GM12875 (cell line): ENCODE measurements around the gene PPARGC1A.

Source experiments
- H3K4me3 ChIP-seq: one replicate; pipeline ENCODE4 v1.5.1; 2011; ENCODE audit warnings: low read depth, low read length, control low read depth
- TF ChIP-seq, protein P1 (sequence below): IDR thresholded peaks from 2 replicates; pipeline ENCODE4 v1.5.1; 2011; ENCODE audit warnings: low read depth, mild to moderate bottlenecking, control low read depth, inconsistent platforms, low read length, moderate library complexity, borderline replicate concordance; ENCODE audit not compliant: insufficient read depth

PPARGC1A gene

DNA sequence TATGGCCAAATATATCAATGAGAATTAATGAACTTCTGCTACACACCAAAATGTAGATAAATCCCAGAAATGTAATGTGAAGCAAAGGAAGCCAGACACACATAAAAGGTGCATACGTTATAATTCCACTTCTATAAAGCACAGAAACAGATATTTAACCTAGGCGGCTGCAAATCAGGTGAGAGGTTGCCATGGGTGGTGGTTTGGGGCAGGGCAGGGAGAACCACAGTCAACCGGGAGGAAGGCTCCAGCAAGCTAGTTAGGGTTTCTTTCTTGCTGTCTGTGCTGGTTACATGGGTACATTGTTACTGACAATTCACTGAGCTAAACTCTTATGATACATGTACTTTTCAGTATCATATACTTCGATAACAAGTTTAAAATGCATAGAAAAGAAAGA is 9.7 kb upstream of the PPARGC1A start:
- TF ChIP-seq, protein P1, sequence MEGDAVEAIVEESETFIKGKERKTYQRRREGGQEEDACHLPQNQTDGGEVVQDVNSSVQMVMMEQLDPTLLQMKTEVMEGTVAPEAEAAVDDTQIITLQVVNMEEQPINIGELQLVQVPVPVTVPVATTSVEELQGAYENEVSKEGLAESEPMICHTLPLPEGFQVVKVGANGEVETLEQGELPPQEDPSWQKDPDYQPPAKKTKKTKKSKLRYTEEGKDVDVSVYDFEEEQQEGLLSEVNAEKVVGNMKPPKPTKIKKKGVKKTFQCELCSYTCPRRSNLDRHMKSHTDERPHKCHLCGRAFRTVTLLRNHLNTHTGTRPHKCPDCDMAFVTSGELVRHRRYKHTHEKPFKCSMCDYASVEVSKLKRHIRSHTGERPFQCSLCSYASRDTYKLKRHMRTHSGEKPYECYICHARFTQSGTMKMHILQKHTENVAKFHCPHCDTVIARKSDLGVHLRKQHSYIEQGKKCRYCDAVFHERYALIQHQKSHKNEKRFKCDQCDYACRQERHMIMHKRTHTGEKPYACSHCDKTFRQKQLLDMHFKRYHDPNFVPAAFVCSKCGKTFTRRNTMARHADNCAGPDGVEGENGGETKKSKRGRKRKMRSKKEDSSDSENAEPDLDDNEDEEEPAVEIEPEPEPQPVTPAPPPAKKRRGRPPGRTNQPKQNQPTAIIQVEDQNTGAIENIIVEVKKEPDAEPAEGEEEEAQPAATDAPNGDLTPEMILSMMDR: no peak
- H3K4me3 ChIP-seq: no peak overlapping the region

DNA sequence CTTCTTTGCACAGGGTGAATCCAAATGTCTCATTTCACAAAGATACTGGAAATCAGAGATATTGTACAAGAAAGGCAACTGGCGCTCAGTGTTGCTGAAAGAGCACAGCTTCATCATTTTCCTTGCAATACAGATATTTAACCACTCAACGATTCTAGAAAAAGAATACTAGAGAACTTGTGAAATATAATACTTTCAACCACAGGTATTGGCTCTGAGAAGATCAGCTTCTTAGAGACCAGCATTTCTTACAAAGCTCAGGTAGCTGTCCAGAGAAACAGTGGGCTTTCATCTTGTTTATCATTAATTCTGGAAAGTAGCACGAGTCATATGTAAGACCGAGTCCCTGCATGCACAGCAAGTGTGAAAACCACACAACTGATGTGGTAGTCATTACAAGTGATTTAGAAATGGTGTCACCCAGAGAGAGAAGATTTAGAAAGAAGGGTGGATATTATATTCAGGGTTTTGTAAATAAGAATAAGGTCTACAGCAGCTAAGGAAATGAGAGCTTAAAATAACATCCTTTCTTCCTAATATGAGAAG is 7.8 kb upstream of the PPARGC1A start:
- TF ChIP-seq, protein P1: no peak

DNA sequence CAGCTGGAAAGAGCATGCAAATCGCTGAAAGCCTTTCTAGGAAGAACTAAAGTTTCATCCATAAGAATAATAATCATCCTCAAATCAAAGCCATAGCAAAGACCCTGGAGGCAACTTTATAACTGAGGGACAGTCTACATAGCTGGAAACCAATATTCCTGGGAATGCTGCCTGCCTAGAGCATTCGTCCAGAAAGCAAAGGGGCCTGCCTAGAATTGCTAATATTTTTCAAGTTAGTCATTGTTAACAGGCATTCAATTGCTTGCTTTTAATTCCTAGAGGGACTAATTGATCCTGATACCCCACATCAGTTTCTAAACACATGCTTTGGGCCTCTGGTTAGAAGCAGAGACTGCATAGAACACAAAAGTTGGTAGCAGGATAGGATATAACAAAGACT is 4.2 kb upstream of the PPARGC1A start:
- TF ChIP-seq, protein P1: no peak
- H3K4me3 ChIP-seq: no peak overlapping the region

More for the DNA sequence above, 7.8 kb upstream of the PPARGC1A start:
- no peak overlapping the region for H3K4me3 ChIP-seq

DNA sequence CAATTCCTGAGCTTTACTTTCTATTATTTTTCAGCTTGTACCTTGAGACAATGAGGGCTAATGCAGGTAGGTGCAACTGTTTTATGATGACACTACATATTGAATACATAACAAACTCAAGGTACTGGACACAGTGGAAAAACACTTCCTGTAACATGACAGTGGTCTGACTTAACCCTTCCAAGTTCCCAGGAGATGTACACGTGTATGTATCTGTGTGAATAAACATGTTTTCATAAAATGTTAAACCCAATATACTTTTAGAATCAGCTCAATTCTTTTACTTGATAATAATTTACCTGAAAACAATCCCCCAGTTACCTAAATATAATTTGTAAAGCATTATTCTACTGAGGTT is 1.2 kb upstream of the PPARGC1A start:
- TF ChIP-seq, protein P1: no peak
- H3K4me3 ChIP-seq: no peak overlapping the region

DNA sequence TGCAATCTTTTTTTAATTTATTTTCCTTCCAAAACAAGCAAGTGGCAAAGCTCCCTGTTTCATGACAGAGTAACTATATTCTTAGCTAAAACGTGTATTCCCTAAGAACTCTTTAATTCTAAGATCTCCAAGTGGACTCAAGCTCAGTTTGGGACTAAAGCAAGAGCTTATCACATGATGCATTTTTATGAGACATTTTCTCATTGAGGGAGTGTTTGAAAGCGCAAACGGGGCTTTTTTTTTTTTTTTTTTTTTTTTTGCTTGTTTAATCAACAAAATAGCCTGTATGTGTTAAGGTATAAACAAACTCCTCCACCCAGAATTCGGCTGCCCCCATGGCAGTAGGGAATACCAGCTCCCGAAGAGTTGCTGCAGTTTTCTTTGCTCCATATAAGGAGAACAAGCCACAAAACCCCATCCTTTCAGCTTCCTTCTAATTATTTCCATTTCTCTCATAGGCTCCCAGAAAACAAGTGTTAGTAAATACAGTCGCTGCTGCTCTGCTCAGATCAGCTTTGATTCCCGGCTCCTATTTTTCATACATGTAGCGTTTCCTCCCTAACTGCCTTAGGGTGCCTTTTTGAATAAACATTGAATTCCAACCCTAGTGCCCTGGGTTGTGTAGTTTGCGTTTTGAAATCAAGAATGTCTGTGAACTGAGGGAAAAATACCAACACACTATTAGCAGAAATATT is 669 bp upstream of the PPARGC1A start:
- TF ChIP-seq, protein P1: no peak
- no peak overlapping the region for H3K4me3 ChIP-seq

DNA sequence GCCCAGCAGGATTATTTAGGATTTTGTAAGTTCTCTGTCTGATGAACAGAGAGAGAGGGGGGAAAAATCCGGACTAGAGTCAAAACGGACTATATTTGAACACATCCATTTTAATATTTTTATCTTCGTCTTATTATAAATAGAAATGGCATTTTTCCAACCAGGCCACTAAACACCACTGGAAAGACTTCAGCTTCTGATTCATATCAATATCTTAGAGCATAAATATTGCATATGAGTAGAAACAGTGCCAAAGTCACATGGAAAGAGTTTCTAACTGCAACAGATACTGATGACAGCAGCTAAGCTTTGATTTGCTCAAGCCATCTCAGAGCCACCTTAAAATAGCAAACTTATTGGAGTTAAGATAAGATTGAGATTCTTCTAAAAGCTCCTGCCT is 456 bp downstream of the PPARGC1A start:
- TF ChIP-seq, protein P1: no peak
- H3K4me3 ChIP-seq: no peak overlapping the region
